HG02840 (cell line): ENCODE results near the gene EPB41L4B.
"Not testable (repeated sequence)": the region's sequence is repeated elsewhere in the genome, so short reads cannot be mapped to it uniquely, and the experiment has no call there.

Source experiments
- ATAC-seq: cut with Tn5 transposase; IDR thresholded peaks from one replicate; pipeline ENCODE4 v1.9.1; 2021; ENCODE audit warnings: mild to moderate bottlenecking, moderate library complexity, moderate number of reproducible peaks; ENCODE audit not compliant: unreplicated experiment, low FRiP score

EPB41L4B gene

DNA sequence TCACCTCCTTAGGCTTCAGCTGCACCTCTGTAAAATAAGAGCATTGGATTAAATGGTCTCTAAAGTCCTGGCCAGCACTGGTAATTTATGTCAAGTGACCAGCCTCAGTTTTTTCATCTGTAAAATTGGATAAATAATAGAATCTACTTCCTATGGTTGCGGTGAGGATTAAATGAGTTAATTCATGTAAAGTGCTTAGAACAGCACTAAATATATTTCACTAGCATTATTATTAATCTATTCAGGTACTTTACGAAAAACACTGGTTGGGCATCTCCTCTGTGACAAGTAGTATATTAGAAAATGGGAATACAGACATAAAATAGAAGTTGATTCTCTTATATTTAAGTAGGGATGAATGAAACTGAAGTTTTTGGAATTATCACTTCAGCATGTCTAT lies 187.3 kb downstream of the EPB41L4B start:
- ATAC-seq = no peak

DNA sequence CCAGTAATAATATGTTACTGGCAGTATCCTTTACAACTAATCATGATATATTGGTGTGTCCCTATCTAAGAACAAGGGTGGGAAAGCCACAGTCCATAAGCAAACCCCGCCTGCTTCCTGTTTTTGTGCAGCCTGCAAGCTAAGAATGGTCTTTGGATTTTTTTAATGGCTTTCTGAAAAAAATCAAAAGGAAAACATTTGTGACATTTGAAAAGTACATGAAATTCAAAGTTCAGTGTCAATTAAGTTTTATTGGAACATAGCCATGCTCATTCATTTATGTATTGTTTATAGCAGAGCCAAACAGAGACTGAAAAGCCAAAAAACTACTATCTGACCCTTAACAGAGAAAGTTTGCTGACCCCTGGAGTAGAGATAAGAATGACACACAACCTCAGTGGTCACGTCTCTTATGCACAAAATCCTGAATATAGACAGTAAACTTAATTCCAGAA lies 188.3 kb downstream of the EPB41L4B start:
- no peak for ATAC-seq

- no peak for ATAC-seq
Measured at GRCh38 chr9:109129470-109130197, 191.2 kb downstream of the EPB41L4B start.

- ATAC-seq = not testable (repeated sequence)
Measured at GRCh38 chr9:109126671-109127070, 194.2 kb downstream of the EPB41L4B start.

DNA sequence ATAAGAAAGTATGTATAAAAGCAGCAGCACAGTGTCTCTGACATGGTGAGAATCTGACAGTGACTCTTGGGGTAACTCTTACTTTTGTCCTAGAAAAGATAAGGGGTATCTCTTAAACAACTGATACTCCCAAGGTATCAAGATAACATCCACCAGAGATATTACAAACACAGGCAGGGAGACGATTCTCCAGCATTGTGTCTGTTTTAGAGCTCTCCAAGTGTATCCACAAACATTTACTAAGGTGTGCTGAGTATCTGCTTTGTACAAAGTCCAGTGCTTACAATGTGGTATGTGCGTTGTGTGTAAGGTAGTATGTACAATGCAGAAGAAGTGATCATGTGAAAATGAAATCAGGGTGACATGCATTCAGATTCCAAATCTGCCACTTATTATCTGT lies 196.7 kb downstream of the EPB41L4B start:
- no peak for ATAC-seq

DNA sequence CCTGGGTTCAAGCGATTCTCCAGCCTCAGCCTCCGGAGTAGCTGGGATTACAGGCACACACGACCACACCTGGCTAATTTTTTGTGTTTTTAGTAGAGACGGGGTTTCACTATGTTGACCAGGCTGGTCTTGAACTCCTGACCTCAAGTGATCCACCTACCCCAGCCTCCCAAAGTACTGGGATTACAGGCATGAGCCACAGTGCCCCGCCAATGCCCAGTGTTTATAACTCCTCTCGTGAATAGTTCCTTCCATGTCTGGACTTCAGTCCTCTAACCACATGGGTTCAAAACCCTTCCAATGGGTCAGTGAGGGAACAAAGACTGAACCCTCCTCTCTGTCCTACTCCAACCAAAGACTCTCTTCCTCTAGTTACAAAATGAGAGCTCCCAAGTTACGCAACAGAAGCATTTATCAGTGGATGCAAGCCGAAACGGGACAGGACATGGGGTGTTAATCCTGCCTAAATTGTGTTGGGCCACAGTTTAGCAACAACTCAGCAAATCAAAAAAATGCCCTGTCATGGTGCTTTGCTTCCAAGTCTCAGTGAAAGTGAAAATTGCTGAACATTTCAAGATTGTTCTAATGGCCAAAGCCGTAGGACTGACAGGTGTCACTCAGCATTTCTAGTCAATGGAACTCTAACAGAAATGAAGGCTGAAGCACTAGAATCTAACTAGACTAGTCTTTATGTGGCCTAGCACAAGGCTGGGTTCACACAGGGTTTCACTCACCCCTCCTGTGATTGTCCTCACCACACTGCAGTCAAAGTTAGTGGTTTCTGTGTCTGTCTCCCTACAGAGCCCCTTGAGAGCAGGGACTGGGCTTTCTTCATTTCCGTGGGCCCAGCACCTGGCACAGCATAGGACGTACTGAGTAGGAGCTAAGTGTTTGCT lies 197.9 kb downstream of the EPB41L4B start:
- ATAC-seq = no peak
